GM19463 (cell line): ENCODE results near the gene AKR1E2.

Experiments
- ATAC-seq: cut with Tn5 transposase; IDR thresholded peaks from one replicate; pipeline ENCODE4 v1.9.1; 2021; ENCODE audit warnings: mild to moderate bottlenecking, moderate library complexity; ENCODE audit not compliant: unreplicated experiment

Gene AKR1E2

DNA sequence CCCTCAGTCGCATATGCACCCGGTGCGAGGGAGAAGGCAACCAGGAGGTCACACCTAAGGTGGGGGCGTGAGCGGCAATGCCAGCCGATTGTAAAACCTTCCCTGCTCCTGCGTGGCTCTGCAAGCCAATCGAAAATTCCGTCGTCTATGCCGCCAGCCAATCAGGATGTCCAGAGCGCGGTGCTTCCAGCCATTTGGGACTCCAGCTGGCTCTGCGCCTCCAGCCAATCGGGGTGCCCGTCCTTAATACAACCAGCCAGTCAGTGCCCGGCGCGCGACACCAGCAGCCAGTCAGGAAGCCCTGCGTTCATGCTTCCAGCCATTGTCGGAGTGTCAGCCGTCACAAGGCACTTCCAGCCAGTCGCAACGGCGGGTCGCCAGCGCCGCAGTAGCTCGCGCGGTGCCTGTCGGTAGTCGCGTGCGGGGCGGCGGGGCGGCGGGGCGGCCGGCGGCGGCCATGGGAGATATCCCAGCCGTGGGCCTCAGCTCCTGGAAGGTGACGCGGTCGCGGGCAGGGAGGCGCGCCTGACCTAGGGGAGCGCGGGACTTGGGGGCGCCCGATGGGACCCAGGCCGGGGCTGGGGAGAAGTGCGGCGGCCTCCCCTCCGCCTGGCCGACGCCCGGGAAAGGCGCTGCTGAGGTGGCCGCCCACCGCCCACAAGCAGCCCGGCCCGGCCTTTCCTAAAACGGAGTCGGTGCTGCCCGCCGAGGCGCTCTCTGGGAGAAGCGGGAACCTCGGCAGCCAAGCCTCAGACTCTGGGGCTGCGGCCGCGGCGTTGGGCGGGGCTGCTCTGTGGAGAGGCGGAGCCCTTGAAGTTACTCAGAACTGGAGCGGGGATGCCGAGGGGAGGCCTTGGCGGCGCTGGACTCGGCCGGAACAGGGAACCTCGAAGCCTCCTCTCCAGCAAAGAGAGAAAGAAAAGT is at the start of gene AKR1E2:
TSS of gene AKR1E2 (plus strand) at position 340 of the 924 bp plus-strand sequence. CDS start at position 458, 118 bp downstream.
- peak; percentile 70 for ATAC-seq

DNA sequence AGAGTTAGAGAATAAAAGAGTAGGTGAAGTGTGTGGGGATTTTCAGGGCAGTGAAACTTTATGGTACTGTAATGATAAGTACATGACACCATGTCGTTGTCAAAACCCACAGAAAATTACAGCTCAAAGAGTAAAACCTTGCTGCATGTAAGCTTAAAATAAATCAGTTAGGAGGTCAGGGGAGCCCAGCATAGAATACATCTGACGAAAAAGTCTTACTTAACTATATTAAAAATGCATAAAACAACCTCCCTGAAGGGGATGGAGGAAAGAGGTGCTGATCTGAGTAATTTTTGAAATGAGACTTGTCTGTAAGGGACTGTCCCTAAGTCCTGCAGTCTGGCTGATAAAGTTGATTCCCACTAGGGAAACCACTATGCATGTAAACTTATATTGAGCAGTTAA is 49.8 kb upstream of the AKR1E2 start:
- no peak for ATAC-seq

DNA sequence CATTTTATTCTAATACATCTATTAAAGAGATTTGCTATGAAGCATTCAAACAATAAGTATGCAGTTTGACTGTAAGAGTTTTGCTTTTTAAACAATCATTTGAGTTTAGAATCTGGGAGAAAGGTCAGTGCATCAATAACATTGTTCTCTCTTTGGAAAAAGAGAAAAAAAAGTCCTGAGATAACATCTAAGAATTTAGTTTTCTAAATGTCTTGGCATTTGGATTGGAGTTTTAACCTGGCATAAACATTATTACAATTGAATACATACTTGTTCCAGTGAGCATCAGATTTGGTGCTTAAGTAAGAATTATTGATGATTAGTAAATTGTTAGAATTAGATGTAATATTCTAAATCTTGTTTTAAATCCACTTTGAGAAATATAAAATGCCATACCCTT is 47.2 kb upstream of the AKR1E2 start:
- ATAC-seq, result no peak

DNA sequence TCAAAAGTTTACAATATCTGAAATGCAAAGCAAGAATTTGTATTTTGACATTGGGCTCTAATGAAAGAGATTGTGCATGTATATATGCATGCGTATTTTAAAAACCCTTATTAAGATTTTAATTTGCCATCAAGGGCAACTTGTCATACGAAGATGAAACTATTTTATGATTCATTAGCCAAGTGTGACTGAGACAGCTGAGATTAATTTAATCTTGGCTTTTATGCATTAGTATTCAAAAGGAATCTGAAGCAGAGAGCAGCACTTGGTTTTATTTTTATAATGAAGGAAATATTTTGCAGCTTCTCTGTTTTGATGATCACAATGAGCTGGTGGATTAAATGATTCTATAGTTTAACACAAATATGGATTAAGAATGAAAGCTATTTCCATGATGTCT is 45.9 kb upstream of the AKR1E2 start:
- ATAC-seq, result no peak

DNA sequence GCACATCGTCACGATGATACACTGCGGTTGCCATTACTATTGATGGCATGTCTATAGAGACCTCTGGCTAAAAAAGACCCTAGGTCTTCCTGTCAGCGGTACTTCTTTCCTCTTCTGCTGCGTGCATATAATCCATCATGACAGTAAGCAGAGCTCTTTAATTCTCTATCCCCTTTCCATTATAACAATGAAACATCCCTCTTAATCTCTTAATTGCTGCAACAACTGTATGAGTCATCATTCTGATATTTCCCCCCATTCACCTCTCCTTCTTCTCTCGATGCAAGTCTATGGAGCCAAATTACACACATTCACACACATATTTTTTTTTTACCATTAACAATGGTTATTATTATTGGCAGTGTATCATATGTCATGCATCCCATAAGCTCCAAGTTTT is 45.2 kb upstream of the AKR1E2 start:
- no peak for ATAC-seq

DNA sequence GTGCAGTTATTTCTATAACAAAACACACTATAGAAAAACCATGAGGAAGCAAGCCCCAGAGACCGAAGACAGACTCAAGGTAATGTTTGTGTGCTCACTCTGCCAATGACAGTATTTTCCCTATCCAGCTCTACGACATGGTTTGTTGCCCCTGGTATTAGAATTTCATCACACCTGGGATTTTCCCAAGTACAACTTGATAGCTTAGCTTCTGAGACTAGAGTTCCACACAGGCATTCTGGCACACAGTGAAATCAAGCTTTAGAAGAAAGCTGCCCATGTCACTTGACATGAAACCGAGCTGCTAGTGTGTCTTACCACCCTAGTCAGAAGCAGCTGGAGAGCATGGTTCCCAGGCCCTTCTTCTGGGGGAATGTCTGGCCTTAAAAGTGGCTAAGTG is 44.1 kb upstream of the AKR1E2 start:
- ATAC-seq, result no peak

DNA sequence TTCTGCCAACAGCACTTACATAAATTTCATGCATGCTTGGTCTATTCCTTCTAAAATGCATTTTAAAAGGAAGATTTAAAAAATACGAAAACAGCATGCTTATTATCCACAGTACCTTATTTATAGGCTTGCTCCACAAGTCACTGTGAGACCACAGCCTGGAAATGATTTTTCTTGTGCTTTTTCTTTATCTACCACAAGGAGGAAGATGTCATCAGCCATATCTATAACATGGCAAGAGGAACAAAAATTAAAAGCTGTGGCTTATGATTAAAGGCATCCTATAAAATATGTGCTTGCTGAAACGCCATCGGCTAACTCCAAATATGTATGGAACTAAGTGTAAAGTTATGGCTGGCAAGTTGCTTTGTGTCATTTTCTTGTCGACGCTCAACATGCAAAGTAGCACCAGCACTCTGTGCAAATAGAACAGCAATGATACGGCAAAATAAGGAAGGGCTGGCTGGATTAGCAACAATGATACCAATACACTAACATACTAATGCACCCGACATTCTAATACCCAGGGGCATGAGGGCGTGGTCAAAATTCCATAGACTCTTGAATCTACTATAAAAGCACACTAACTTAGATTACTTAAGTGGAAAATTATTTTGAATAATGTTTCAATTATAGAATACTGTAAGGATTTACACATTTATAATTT is 41.2 kb upstream of the AKR1E2 start:
- no peak for ATAC-seq

DNA sequence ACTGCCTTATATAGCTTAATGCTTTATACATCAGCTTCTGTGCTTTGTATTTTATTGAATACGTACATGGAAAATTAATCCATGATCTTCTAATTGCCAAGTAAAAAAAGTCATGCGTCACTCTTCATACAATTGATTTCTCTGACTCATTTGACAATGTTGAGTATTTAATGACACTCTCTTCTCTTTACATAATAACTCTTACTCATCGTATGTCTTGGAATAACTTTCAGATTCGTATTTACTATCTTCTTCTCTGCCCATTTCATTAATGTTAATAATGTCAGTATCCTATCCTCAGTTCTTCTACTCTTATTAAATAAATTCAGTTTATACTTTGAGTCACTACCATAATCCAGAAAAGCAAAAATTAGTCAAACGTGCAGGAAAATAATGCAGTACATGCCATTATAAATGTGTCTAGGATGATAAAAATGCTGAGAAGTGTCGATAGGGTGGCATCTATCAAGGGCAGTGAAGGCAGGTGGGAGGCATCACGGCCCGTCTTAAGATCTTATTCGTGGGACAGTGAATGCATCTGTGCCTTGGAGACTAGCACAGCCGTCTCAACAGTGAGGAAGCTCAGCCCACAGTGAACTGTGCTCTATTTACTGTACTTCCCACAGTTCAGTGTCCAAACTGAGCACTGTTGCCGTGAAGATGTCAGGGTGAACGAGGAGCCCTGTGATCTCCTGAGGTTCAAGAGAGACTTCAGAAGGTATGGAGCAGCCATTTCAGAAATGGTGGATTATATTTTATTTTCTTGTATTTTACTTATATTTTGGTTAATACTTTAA is 39.8 kb upstream of the AKR1E2 start:
- ATAC-seq, result no peak

DNA sequence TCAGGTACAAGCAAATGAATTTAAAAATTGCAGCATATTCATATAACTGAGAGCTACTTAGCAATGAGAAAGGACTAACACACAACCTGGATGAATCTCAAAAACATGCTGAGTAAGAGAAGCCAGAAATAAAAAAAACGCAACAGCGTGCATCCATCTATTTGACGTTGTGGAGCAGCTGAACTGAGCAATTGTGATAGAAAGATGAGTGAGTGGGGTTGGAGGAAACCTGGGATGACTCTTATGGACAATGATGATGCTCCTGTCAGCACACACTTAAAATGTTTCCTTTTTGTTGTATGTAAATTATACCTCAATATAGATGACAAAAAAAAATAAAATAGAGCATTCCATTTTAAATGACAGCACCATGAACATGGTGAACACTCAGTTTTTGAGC is 36.0 kb upstream of the AKR1E2 start:
- ATAC-seq, result no peak

DNA sequence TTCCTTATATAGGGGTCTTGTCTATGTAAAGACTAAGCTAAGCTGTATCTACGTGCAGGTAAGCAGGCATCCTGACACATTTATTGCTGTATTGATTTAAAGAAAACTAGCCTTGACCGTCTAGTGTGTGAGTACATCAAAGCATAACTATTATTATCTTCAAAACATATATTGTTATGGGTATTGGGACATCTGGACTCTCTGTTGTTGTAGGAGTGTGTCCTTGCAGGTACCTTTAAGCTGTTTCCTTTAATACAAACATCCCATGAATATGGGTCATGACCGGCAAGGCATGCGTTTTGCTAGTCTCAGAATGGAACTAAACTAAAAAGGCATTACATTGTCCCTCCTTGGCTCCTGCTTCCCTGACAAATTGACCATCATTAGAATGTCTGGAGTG is 35.1 kb upstream of the AKR1E2 start:
- ATAC-seq, result no peak

DNA sequence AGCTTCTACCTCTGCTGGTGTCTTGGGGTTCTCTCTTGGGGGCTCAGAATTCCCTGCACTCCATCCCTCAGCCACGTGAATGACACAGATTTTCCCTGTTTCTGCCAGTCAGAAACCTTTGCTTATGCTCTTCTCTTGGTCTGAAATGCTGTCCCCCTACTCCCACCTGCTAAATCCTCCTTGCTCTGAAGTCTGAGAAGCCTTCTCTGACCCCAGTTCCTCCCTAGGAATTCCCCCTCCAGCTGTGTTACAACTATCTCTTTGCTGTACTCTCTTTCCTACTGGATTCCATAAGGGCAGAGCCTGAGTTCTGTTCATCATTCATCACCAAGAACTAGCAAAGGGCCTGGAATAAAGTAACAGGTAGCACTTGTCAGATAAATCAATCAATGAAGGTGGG is 33.6 kb upstream of the AKR1E2 start:
- no peak for ATAC-seq

DNA sequence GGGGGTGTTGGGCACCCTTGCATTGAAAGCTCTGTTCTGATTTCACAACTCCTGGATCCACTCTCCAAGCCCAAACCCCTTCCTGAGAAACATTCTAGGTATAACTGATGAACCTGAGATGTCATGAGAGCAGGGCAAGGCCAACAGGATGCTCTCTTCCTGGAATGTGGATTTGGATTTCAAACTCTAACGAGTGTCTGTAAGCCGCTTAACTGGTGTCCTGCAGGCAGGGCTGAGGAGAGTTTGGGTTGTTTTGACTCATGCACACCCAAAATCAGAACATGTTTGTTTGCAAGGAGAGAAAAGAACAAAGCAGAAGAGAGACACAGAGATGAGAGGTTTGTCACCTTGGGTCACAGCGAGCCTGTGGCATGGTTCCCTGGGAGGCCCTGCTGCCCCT is 24.6 kb upstream of the AKR1E2 start:
- no peak for ATAC-seq

DNA sequence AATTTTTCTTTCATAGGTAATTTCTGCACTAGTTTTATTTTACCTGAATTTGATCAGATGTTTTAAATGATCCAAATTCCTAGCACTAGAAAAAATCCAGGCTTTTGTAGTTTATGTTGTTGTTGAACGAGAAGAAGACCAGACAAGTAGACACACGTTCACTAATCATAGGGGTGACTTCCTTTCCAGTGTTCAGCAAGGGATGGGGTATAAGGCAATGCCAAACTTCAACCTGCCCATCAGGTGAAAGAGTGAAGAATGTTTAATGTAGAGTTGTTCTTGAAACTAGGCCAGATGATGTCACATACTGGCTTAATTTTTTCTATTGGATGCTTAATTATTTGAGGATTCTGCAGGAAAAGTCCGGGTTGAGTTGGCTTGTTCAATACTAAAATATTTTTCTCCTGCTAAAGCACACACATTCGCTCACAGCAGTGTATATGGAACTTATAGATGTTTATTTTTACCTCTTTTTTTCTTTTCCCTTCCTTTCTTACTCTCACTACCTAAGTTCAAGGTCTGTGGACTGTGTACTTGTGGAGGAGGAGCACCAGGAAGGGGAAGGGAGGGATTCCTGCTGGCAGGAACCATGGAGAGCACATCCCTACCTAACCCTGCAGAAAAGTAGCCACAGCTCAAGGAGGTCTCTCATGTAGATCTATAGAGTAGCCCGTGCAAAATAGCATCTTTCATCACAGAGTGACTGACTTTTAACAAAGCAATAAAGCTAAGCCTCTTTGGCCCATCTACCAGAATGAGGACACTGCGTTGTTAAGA is 23.1 kb upstream of the AKR1E2 start:
- ATAC-seq, result no peak

DNA sequence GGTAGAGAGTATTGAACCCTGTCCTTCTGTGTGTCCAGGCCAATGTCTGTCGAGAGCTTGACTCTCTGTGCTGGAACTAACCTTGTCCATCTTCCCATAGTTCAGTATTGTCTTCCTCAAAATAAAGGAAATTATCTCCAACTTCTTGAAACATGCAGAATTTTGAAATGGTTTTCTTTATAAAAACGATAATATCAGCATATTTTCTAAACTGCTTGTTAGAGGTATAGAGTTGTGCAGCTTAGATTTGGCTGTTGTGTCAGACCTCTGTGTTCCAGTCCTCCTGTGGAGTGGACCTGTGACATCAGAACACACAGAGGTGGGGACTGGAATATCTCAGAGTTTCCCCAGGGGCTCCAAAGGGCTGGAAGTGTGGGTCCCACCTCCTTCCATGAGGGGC is 22.2 kb upstream of the AKR1E2 start:
- no peak for ATAC-seq

DNA sequence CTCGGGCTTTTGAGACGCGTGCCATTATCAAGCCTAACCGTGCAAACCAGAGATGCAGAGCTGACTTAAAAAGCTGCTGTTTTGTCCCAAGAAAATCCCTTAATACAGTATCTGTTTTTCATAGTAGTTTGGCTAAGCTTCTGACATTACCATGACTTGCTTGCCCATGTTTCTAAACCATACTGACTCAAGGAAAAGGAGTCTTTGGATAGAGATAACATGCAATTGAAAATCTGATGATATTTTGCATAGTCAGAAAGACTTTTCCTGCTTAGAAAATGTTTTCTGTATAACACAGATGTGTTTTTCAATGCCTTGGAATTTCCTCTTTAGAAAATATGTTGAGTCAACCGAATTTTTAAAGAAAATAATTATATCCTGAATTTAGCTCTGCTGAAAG is 21.5 kb upstream of the AKR1E2 start:
- no peak for ATAC-seq

DNA sequence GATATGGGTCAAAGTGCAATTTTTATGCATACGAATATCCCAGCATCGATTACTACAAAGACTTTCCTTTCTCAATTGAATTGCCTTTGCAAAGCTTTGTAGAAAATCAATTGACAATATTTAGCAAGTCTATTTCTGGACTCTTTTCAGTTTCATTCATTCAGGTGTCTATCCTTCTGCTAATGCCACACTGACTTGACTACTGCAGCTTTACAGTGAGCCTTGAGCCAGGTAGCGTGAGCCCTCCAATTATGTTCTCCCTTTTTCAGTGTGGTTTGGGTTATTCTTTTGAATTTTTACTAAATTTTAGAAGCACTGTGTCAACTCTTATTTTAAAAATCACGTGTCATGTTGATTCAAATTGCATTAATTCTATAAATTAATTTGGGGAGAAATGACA is 19.5 kb upstream of the AKR1E2 start:
- no peak for ATAC-seq

DNA sequence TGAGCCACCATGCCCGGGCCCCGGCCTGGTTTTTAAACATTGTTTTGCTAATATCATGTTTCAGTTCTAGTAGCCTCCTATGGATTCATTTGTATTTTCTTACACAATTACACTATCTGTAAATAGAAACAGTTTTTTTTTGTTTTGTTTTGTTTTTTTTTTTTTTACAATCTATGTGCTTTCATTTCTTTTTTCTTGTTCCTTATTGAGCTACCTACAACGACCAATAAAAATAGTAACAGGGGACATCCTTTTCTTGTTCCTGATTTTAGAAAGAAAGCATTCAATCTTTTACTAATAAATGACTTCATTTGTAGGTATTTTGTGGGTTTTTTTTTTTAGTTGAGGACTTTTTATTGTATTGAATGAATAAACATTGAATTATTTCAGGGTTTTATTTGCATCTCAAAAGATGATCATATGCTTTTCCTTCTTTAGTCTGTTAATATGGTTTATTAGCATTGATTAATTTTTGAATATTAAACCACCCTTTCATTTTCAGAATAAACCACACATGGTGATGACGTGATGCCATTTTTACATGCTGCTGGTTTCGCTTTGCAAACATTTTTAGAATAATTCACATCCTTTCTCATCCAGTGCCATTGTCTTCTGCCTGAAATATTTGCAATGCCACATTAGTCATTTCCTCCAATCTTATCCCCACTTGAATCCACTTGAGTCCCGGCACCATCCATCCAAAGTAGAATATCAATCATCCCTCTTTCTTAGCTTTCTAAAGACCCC is 18.1 kb upstream of the AKR1E2 start:
- ATAC-seq, result no peak

DNA sequence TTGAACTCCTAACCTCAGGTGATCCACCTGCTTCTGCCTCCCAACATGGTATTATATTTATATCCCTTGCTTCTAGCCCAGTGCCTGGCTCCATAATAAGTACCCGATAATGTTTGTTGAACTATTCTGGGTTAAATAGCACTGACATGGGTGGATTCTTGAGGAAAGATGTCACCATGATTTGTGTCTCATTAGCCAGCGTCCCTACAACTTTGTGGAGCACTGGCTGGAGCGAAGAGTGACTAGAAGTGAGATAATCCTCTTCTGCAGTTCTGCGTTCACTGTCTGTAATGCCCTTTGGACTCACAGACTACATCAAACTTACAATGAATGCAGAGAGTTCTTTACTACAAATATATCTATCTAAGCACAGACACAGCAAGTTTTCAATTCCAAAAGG is 16.9 kb upstream of the AKR1E2 start:
- ATAC-seq, result no peak

DNA sequence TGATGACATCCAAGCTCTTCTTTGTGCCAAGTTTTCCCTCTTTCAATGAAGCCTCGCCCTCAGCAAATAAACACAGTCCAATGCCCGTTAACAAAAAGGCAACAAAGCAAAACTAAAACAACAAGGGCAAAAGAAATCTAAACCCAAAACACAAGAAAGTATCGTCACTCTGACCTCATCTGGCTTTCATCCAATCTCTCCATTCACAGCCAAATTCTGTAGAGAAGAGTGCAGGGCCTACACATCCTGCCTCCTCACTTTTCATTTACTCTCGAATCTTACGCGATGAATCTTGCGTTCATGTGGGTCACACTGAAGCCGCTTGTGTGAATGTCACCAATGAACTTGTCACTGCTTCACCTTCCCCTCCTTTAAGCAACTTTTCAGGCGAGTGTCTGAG is 15.9 kb upstream of the AKR1E2 start:
- ATAC-seq, result no peak

DNA sequence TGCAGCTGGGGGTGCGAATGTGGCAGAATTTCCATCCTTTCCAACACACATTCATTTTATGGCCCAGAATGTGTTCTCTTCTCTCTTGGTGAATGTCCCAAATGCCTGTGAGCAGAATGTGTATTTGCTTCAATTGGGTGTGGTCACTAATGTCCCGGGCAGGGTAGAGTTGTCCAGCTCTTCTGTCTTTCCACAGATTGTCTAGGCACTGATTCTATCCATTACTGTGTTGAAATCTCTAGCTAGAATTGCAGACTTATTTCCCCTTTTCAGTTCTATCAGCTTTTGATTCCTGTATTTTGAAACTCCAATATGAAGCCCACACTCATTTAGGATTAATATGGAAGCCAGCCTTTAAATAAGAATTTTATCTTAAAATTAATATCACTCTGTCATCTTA is 14.0 kb upstream of the AKR1E2 start:
- no peak for ATAC-seq
